Mammary epithelial cell (primary cell): Measurements from ENCODE around the gene ITGA8.

Experiments
- EZH2 ChIP-seq: IDR thresholded peaks from 2 replicates; pipeline ENCODE4 v1.6.1; 2012; ENCODE audit warnings: low read length, inconsistent platforms, borderline replicate concordance
- TF ChIP-seq, protein P1 (sequence below), 2 donors: IDR thresholded peaks in 1 of 2; conservative IDR thresholded peaks in 1 of 2; 2 replicates each; pipeline ENCODE4 v1.5.1; 2011 to 2012; ENCODE audit warnings: inconsistent platforms in 2 of 2, low read length in 2 of 2, mild to moderate bottlenecking in 2 of 2, control low read depth in 1 of 2, low read depth in 1 of 2; ENCODE audit not compliant: insufficient read depth in 1 of 2; ENCODE audit errors: extremely low read depth in 1 of 2

DNA sequence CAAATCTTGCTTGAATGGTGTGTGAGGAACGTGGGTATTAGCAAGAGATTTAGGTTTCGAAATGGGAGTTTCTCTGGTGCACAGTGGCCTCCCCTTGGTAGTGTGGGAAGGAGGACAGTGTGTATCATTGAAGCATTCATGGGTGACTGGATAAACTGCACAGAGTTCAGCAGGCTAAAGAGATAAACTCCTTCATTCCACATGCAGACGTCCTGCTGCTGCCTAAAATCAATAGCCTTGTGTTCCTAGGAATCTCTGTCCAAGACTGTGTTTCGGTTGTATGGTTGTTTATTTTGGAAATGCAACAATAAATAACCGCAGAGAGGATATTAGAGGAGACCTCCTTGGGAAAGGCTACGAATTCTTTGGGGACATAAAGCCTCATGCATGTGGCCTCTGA lies 247.7 kb downstream of the ITGA8 start:
- TF ChIP-seq, protein P1, sequence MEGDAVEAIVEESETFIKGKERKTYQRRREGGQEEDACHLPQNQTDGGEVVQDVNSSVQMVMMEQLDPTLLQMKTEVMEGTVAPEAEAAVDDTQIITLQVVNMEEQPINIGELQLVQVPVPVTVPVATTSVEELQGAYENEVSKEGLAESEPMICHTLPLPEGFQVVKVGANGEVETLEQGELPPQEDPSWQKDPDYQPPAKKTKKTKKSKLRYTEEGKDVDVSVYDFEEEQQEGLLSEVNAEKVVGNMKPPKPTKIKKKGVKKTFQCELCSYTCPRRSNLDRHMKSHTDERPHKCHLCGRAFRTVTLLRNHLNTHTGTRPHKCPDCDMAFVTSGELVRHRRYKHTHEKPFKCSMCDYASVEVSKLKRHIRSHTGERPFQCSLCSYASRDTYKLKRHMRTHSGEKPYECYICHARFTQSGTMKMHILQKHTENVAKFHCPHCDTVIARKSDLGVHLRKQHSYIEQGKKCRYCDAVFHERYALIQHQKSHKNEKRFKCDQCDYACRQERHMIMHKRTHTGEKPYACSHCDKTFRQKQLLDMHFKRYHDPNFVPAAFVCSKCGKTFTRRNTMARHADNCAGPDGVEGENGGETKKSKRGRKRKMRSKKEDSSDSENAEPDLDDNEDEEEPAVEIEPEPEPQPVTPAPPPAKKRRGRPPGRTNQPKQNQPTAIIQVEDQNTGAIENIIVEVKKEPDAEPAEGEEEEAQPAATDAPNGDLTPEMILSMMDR (conservative IDR thresholded peaks at IDR 0.05 in 1 of 2, IDR thresholded peaks at IDR 0.05 in 1 of 2; ENCODE audit: extremely low read depth in 1 of 2, insufficient read depth in 1 of 2, low read depth in 1 of 2, low read length in 2 of 2) = no peak
- no peak for TF ChIP-seq EZH2
